HepG2 (cell line): ENCODE data around the gene CFAP46.

ENCODE experiments used
- CTCF ChIP-seq: sonication (generic); formaldehyde crosslinking; IDR thresholded peaks from 2 replicates; pipeline ENCODE4 v1.5.0; 2020; ENCODE audit warnings: mild to moderate bottlenecking, missing genetic modification reagents, moderate library complexity
- ELK4 ChIP-seq: sonication (generic); formaldehyde crosslinking; IDR thresholded peaks from 2 replicates; pipeline ENCODE4 v1.9.0; 2021; ENCODE audit warnings: missing genetic modification reagents, borderline replicate concordance
- HCFC1 ChIP-seq: fragments of 150-350 bp; IDR thresholded peaks from 2 replicates; pipeline ENCODE4 v1.6.1; 2014; ENCODE audit warnings: low read depth, low read length
- KIAA2018 ChIP-seq: sonication (generic); formaldehyde crosslinking; IDR thresholded peaks from 2 replicates; pipeline ENCODE4 v1.5.0; 2020; ENCODE audit warnings: mild to moderate bottlenecking, missing genetic modification reagents, borderline replicate concordance
- SMAD3 ChIP-seq: sonication (generic); formaldehyde crosslinking; IDR thresholded peaks from 2 replicates; pipeline ENCODE4 v1.4.0; 2020; ENCODE audit warnings: missing genetic modification reagents
- SRF ChIP-seq: IDR thresholded peaks from 2 replicates; pipeline ENCODE4 v1.6.1; 2011; ENCODE audit warnings: mild to moderate bottlenecking, low read depth, low read length, moderate library complexity
- SRSF1 ChIP-seq: fragments of 200-400 bp; formaldehyde crosslinking; optimal IDR thresholded peaks from 2 replicates; pipeline ENCODE3; 2017; ENCODE audit warnings: mild to moderate bottlenecking, low read depth, low read length, moderate library complexity
- ZC3H4 ChIP-seq: sonication (generic); formaldehyde crosslinking; IDR thresholded peaks from 2 replicates; pipeline ENCODE4 v1.4.0; 2020; ENCODE audit warnings: missing genetic modification reagents, borderline replicate concordance

- no peak for TF ChIP-seq SRSF1
- TF ChIP-seq SMAD3, result no peak
- no peak for TF ChIP-seq ELK4 (CRISPR knock-in tag)
- no peak for TF ChIP-seq KIAA2018
- TF ChIP-seq ZC3H4 (CRISPR knock-in tag), result no peak
- TF ChIP-seq HCFC1, result no peak
- TF ChIP-seq CTCF (CRISPR knock-in tag), result no peak
- no peak for TF ChIP-seq SRF
These were observed 49.5 kb upstream of the CFAP46 start for GRCh38 chr10:132991706-132992432.
